CD1c-positive myeloid dendritic cell (primary cell): ENCODE data around the gene TPO.
"Not testable (repeated sequence)": the region's sequence is repeated elsewhere in the genome, so short reads cannot be mapped to it uniquely, and the experiment has no call there.

Experiments
- DNase-seq: peaks from one replicate; pipeline ENCODE4 v3.0.0-alpha.2; 2016; ENCODE audit errors: extremely low spot score

Gene TPO

GRCh38 chr2:1413156-1413710 lies at the start of gene TPO:
TPO (plus strand) TSS chr2:1413463; CDS start chr2:1414409, 946 bp downstream.
- DNase-seq, result no peak

GRCh38 chr2:1366546-1367134 lies 46.6 kb upstream of the TPO start:
- DNase-seq, result peak; percentile 79

DNA sequence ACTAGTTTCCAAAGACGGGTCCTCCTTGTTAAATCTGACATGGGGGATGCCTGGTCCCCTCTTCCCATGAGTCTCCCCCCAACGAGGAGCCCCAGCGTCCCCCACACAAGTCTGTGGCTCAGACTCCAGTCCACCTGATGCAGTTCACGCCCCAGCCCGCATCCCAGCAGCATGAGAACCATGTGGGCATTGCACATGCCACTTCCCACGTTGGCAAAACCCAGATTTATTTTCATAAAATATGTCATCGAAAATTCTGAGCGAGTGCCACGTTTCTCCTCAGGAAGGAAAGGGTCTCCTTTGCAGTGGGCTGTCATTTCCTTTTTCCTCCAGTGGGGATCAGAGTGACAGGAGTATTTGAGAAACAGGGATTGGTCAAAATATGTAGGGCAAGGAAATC lies 45.7 kb upstream of the TPO start:
- DNase-seq, result no peak

DNA sequence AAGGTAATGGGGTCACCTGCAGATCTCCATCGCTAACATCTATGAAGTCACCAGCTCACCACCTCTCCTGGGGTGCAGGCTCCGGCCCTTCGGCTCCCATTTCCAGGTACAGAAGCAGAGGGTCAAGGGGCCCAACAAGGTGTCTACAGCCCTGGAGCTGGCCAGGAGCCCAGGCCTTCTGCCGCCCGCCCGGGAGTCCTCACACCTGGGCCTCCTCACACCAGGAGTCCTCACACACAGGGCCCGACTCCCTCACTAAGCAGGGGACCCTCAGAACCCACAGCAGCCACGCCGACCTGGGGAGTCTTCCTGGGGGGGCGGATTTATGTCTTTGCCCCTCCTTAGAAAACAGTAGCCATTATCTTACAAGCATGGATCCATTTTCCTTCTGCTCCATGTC lies 43.4 kb upstream of the TPO start:
- DNase-seq, result no peak

GRCh38 chr2:1370461-1370860 lies 42.8 kb upstream of the TPO start:
- no peak for DNase-seq

DNA sequence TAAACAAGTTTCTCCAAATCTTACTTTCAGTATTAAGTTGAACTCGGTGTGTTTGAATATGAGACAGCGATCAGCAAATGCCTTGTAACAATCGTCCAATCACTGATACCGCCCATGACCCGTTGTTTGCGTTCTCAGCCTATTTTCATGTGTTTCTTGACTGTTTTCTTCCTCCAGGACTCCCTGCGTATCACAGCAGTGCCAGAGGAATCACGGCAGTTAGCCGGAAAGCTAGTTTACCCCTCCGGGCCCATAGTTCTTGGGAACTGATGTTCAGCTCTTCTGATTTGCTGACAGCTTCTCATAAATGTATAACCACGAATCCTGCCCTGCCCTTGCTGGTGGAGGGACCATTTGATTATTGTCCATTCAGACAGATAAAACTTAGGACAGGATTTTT lies 42.2 kb upstream of the TPO start:
- no peak for DNase-seq

DNA sequence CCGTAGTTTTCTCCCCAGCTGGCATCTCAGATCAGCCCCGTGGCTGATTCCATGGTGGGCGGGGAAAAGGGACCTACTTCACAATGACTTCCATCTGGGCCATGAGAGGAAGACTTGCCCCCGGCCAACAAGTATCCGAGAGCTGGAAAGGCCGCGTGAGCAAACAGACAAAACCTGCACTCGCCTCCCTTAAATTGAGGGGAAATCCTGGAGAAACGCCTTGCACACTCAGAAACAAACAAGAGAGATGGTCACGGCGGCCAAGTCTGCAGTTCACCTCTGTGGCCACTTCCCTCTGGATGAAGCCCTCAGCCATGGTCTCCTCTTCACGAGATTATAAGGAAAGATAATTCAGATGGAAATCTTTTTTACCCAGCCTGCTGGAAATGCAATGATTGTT lies 39.4 kb upstream of the TPO start:
- DNase-seq, result no peak

DNA sequence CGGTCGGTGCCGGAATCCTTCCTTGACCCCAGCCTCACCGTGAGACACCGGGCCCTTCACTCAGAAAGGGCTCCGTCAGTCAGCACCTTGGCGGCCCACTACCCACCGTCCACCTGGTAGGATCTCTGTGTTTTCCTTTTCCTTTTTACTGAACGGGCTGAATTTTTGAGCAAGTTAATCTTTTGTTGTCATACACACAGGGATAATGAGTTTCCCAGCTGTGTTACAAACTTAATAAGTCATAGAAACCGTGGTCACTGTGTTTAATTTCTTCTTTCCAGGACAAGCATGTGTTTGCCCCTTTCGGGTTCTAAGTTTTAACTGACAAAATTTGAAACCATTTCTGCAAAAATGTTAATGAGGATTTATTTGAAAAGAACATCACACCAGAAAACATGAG lies 39.0 kb upstream of the TPO start:
- no peak for DNase-seq

- no peak for DNase-seq
Measured at GRCh38 chr2:1375794-1376193, 37.5 kb upstream of the TPO start.

GRCh38 chr2:1377473-1377872 lies 35.8 kb upstream of the TPO start:
- DNase-seq, result no peak

GRCh38 chr2:1378456-1379150 lies 34.7 kb upstream of the TPO start:
- DNase-seq, result no peak

- DNase-seq, result no peak
Measured at GRCh38 chr2:1381644-1382043, 31.6 kb upstream of the TPO start.

DNA sequence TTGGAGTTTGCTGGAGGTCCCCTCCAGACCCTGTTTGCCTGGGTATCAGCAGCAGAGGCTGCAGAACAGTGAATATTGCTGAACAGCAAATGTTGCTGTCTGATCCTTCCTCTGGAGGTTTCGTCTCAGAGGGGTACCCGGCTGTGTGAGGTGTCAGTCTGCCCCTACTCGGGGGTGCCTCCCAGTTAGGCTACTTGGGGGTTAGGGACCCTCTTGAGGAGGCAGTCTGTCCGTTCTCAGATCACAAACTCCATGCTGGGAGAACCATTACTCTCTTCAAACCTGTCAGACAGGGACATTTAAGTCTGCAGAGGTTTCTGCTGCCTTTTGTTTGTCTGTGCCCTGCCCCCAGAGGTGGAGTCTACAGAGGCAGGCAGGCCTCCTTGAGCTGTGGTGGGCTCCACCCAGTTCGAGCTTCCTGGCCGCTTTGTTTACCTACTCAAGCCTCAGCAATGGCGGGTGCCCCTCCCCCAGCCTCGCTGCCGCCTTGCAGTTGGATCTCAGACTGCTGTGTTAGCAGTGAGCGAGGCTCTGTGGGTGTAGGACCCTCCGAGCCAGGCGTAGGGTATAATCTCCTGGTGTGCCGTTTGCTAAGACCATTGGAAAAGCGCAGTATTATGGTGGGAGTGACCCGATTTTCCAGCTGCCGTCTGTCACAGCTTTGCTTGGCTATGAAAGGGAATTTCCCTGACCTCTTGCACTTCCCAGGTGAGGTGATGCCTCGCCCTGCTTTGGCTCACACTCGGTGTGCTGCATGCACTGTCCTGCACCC lies 25.1 kb upstream of the TPO start:
- DNase-seq, result not testable (repeated sequence)

DNA sequence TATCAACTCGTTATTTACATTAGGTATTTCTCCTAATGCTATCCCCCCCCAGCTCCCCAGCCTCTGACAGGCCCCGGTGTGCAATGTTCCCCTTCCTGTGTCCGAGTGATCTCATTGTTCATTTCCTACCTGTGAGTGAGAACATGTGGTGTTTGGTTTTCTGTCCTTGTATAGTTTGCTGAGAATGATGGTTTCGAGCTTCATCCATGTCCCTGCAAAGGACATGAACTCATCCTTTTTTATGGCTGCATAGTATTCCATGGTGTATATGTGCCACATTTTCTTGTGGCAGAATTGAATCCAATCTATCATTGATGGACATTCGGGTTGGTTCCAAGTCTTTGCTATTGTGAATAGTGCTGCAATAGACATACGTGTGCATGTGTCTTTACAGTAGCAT lies 23.1 kb upstream of the TPO start:
- not testable (repeated sequence) for DNase-seq

- DNase-seq, result no peak
Measured at GRCh38 chr2:1393321-1393720, 19.9 kb upstream of the TPO start.

GRCh38 chr2:1394709-1395408 lies 18.4 kb upstream of the TPO start:
- DNase-seq, result no peak

- DNase-seq, result no peak
Measured at GRCh38 chr2:1397350-1397749, 15.9 kb upstream of the TPO start.

DNA sequence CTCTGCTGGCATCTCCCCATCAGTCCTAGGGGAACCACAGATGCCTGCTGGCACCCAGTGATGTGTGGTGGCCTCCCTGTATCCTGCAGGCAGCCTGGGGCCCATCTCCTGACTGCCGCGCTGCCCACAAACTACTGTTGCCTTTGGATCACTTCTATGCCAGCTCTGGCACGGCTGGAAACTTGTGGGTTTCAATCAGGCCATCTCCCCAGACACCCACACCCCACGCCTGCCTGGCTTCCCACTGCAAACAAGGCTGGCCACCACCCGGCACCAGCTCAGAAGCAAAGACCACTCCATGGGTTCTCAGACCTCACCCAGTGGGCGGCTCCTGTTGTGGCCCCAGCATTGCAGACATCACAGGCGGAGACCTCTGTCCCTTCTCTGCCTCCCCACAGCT lies 15.1 kb upstream of the TPO start:
- no peak for DNase-seq

DNA sequence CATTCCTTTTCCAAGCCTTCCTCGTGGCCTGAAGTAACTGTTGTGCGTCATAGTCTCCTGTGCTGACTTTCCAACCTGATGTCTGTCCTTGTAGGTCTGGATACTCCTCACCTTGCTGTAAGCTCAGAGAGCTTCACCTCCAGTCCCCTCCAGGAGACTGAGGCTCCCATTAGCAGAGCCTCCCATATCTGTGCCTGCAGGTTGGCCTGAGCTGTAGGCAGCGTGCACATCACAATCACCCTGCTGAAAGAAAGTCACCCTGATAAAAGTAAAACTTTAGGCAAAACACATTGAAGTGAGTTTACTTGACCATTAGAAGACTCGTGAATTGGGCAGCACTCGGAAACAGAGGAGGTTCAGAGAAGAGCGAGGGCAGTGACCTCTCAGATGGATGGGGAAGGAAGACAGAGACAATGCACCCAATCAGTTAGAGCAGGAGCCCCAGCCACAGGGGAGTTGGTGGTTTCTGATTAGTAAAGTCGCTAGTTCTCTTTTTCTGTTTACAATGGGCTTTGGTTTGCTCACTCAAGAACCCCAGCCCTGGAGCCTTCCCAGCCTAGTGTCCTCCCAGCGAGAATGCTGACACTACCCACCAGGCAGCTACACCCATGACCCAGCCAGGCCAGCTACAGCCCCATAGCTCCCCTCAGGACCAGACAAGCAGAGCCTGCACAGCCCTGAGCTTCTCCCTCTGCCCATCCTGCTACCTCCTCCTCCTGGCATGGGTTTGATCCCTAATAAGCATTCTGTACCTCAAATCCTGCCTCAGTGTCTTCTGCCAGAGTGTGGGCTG lies 12.1 kb upstream of the TPO start:
- DNase-seq, result no peak

DNA sequence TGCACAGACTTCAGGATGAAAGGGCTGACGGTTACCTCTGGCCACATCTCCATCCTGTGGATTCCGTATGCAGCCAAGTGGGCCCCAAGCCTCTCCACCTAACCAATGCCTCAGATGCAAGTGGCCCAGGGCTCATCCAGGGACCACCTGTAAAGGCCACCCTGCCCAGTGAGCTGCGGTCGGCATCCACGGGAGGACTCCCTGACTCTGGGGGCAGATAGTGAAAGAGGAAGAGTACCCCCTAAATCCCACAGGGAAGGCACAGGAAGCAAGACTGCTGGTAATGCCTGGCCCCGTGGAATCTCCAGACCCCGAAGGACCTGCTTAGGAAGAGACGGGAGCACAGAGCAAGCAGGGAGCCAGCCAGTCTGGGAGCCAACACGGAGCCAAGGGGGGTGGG lies 11.2 kb upstream of the TPO start:
- DNase-seq, result no peak

- no peak for DNase-seq
Measured at GRCh38 chr2:1403565-1403964, 9.7 kb upstream of the TPO start.
